HG02571 (cell line): ENCODE results near the gene FOXP4.

Source experiments
- ATAC-seq: cut with Tn5 transposase; IDR thresholded peaks from one replicate; pipeline ENCODE4 v1.9.1; 2021; ENCODE audit warnings: mild to moderate bottlenecking, moderate library complexity; ENCODE audit not compliant: unreplicated experiment

Gene FOXP4

GRCh38 chr6:41561931-41562911 is 16.0 kb downstream of the FOXP4 start:
- no peak for ATAC-seq

GRCh38 chr6:41563060-41563776 is 17.0 kb downstream of the FOXP4 start:
- no peak for ATAC-seq

- ATAC-seq, result no peak
These were observed 18.4 kb downstream of the FOXP4 start for GRCh38 chr6:41564448-41565142.

- ATAC-seq, result no peak
These were observed 19.5 kb downstream of the FOXP4 start for GRCh38 chr6:41565701-41566100.

GRCh38 chr6:41566961-41567360 is 20.8 kb downstream of the FOXP4 start:
- no peak for ATAC-seq

GRCh38 chr6:41567684-41568083 is 21.5 kb downstream of the FOXP4 start:
- no peak for ATAC-seq

GRCh38 chr6:41568202-41568584 is 22.0 kb downstream of the FOXP4 start:
- ATAC-seq, result no peak

GRCh38 chr6:41568585-41569384 is 22.6 kb downstream of the FOXP4 start:
- no peak for ATAC-seq

GRCh38 chr6:41570259-41570615 is 24.1 kb downstream of the FOXP4 start:
- ATAC-seq, result no peak

- ATAC-seq, result no peak
These were observed 25.0 kb downstream of the FOXP4 start for GRCh38 chr6:41571021-41571780.

- no peak for ATAC-seq
These were observed 26.4 kb downstream of the FOXP4 start for GRCh38 chr6:41572613-41573012.

- no peak for ATAC-seq
These were observed 27.1 kb downstream of the FOXP4 start for GRCh38 chr6:41573276-41573675.

GRCh38 chr6:41573985-41574384 is 27.8 kb downstream of the FOXP4 start:
- no peak for ATAC-seq

- ATAC-seq, result no peak
These were observed 29.4 kb downstream of the FOXP4 start for GRCh38 chr6:41575598-41575997.

- no peak for ATAC-seq
These were observed 30.5 kb downstream of the FOXP4 start for GRCh38 chr6:41576667-41577066.

- ATAC-seq, result no peak
These were observed 31.4 kb downstream of the FOXP4 start for GRCh38 chr6:41577356-41578216.

GRCh38 chr6:41578217-41579087 is 32.3 kb downstream of the FOXP4 start:
- no peak for ATAC-seq

GRCh38 chr6:41579088-41579610 is 33.0 kb downstream of the FOXP4 start:
- ATAC-seq, result no peak
